ENCODE measurements around the gene PPP1R3D. TPM values are rescaled to one million over a fixed set of nuclear protein-coding genes. Genes with fewer than 3 reads are reported as not detected.

The PPP1R3D gene
- total and polyA plus RNA-seq, 2 donors: 3.2 to 7.2 TPM

GRCh38 chr20:59942245-59942644 lies 2.1 kb upstream of the PPP1R3D start:
- H3K27ac ChIP-seq (ENCODE audit: low read depth in 1 of 2, low read length in 1 of 2): no peak overlapping the region
- DNase-seq (ENCODE audit: low read depth in 6 of 9, low spot score in 9 of 9): no peak
- WGBS: 94% methylated on average over 2 of the region's 2 CpGs
- peaks cover 14% of the 10 kb centered on the region in 2 donors for H3K36me3 ChIP-seq (ENCODE audit: control insufficient read depth in 2 of 2, insufficient read depth in 2 of 2, low read length in 1 of 2)
- peaks cover 0 to 1% of the 10 kb centered on the region in 2 donors for H3K9me3 ChIP-seq (ENCODE audit: control insufficient read depth in 2 of 2, insufficient read depth in 1 of 2, low read length in 1 of 2)
- peaks cover 0 to 12% of the 10 kb centered on the region in 2 donors for H3K27me3 ChIP-seq (ENCODE audit: control insufficient read depth in 2 of 2, insufficient read depth in 1 of 2, low read length in 1 of 2)
- H3K4me1 ChIP-seq (ENCODE audit: control insufficient read depth in 2 of 2, insufficient read depth in 2 of 2, low read length in 2 of 2): peaks cover 5 to 6% of the 10 kb centered on the region in 2 donors
- H3K4me3 ChIP-seq (ENCODE audit: low read length in 2 of 2): no peak overlapping the region

- Histone ChIP-seq H3K9me3 (ENCODE audit: control insufficient read depth in 2 of 2, insufficient read depth in 1 of 2, low read length in 1 of 2) (peaks cover 0 to 1% of the 10 kb centered on the region in 2 donors), H3K36me3 (ENCODE audit: control insufficient read depth in 2 of 2, insufficient read depth in 2 of 2, low read length in 1 of 2) (peaks cover 14% of the 10 kb centered on the region in 2 donors), H3K4me1 (ENCODE audit: control insufficient read depth in 2 of 2, insufficient read depth in 2 of 2, low read length in 2 of 2) (peaks cover 5 to 6% of the 10 kb centered on the region in 2 donors), H3K27ac (ENCODE audit: low read depth in 1 of 2, low read length in 1 of 2) (peak overlapping the region; percentile 75 to 83), H3K4me3 (ENCODE audit: low read length in 2 of 2) (peak overlapping the region; percentile 71 to 87), H3K27me3 (ENCODE audit: control insufficient read depth in 2 of 2, insufficient read depth in 1 of 2, low read length in 1 of 2) (peaks cover 0 to 12% of the 10 kb centered on the region in 2 donors)
- WGBS: under 1% methylated on average over 4 of the region's 4 CpGs
- DNase-seq (ENCODE audit: low read depth in 6 of 9, low spot score in 9 of 9): no peak
These were observed 820 bp upstream of the PPP1R3D start for GRCh38 chr20:59940956-59941294.

- WGBS: under 1% methylated on average over 24 of the region's 24 CpGs
- peak in 1 of 9 donors; percentile 18 for DNase-seq (ENCODE audit: low read depth in 6 of 9, low spot score in 9 of 9)
- peaks cover 0 to 12% of the 10 kb centered on the region in 2 donors for H3K27me3 ChIP-seq (ENCODE audit: control insufficient read depth in 2 of 2, insufficient read depth in 1 of 2, low read length in 1 of 2)
- H3K27ac ChIP-seq (ENCODE audit: low read depth in 1 of 2, low read length in 1 of 2): peak overlapping the region; percentile 75 to 90
- H3K36me3 ChIP-seq (ENCODE audit: control insufficient read depth in 2 of 2, insufficient read depth in 2 of 2, low read length in 1 of 2): peaks cover 10 to 12% of the 10 kb centered on the region in 2 donors
- peaks cover 5 to 6% of the 10 kb centered on the region in 2 donors for H3K4me1 ChIP-seq (ENCODE audit: control insufficient read depth in 2 of 2, insufficient read depth in 2 of 2, low read length in 2 of 2)
- H3K4me3 ChIP-seq (ENCODE audit: low read length in 2 of 2): peak overlapping the region; percentile 71 to 87
- peaks cover 0 to 1% of the 10 kb centered on the region in 2 donors for H3K9me3 ChIP-seq (ENCODE audit: control insufficient read depth in 2 of 2, insufficient read depth in 1 of 2, low read length in 1 of 2)
These were observed 301 bp downstream of the PPP1R3D start for GRCh38 chr20:59939879-59940128.

- Histone ChIP-seq H3K9me3 (ENCODE audit: control insufficient read depth in 2 of 2, insufficient read depth in 1 of 2, low read length in 1 of 2) (peaks cover 0 to 1% of the 10 kb centered on the region in 2 donors), H3K4me3 (ENCODE audit: low read length in 2 of 2) (peak overlapping the region; percentile 71 to 87), H3K36me3 (ENCODE audit: control insufficient read depth in 2 of 2, insufficient read depth in 2 of 2, low read length in 1 of 2) (peaks cover 5 to 7% of the 10 kb centered on the region in 2 donors), H3K27me3 (ENCODE audit: control insufficient read depth in 2 of 2, insufficient read depth in 1 of 2, low read length in 1 of 2) (peaks cover 0 to 13% of the 10 kb centered on the region in 2 donors), H3K4me1 (ENCODE audit: control insufficient read depth in 2 of 2, insufficient read depth in 2 of 2, low read length in 2 of 2) (peaks cover 5 to 6% of the 10 kb centered on the region in 2 donors), H3K27ac (ENCODE audit: low read depth in 1 of 2, low read length in 1 of 2) (peak overlapping the region; percentile 75 to 90)
- DNase-seq (ENCODE audit: low read depth in 6 of 9, low spot score in 9 of 9): peak in 2 of 9 donors; percentile 6 to 12
- 53% methylated on average over 104 of the region's 104 CpGs for WGBS
These were observed 840 bp downstream of the PPP1R3D start for GRCh38 chr20:59939052-59939878.

- no peak overlapping the region for H3K4me3 ChIP-seq (ENCODE audit: low read length in 2 of 2)
- H3K4me1 ChIP-seq (ENCODE audit: control insufficient read depth in 2 of 2, insufficient read depth in 2 of 2, low read length in 2 of 2): peaks cover 6 to 9% of the 10 kb centered on the region in 2 donors
- no peak overlapping the region for H3K27ac ChIP-seq (ENCODE audit: low read depth in 1 of 2, low read length in 1 of 2)
- H3K9me3 ChIP-seq (ENCODE audit: control insufficient read depth in 2 of 2, insufficient read depth in 1 of 2, low read length in 1 of 2): peaks cover 0 to 1% of the 10 kb centered on the region in 2 donors
- peaks cover 0 to 19% of the 10 kb centered on the region in 2 donors for H3K27me3 ChIP-seq (ENCODE audit: control insufficient read depth in 2 of 2, insufficient read depth in 1 of 2, low read length in 1 of 2)
- H3K36me3 ChIP-seq (ENCODE audit: control insufficient read depth in 2 of 2, insufficient read depth in 2 of 2, low read length in 1 of 2): peaks cover 0 to 2% of the 10 kb centered on the region in 2 donors
- DNase-seq (ENCODE audit: low read depth in 6 of 9, low spot score in 9 of 9): no peak
- WGBS: 95% methylated on average over 7 of the region's 7 CpGs
These were observed 1.4 kb downstream of the PPP1R3D start for GRCh38 chr20:59938696-59939051.

- peaks cover 6 to 10% of the 10 kb centered on the region in 2 donors for H3K4me1 ChIP-seq (ENCODE audit: control insufficient read depth in 2 of 2, insufficient read depth in 2 of 2, low read length in 2 of 2)
- no peak overlapping the region for H3K4me3 ChIP-seq (ENCODE audit: low read length in 2 of 2)
- peaks cover 0 to 23% of the 10 kb centered on the region in 2 donors for H3K27me3 ChIP-seq (ENCODE audit: control insufficient read depth in 2 of 2, insufficient read depth in 1 of 2, low read length in 1 of 2)
- H3K27ac ChIP-seq (ENCODE audit: low read depth in 1 of 2, low read length in 1 of 2): no peak overlapping the region
- peaks cover 0 to 1% of the 10 kb centered on the region in 2 donors for H3K9me3 ChIP-seq (ENCODE audit: control insufficient read depth in 2 of 2, insufficient read depth in 1 of 2, low read length in 1 of 2)
- H3K36me3 ChIP-seq (ENCODE audit: control insufficient read depth in 2 of 2, insufficient read depth in 2 of 2, low read length in 1 of 2): peaks cover 0 to 2% of the 10 kb centered on the region in 2 donors
- no peak for DNase-seq (ENCODE audit: low read depth in 6 of 9, low spot score in 9 of 9)
- 90% methylated on average over 4 of the region's 4 CpGs for WGBS
These were observed 1.9 kb downstream of the PPP1R3D start for GRCh38 chr20:59938221-59938620.

- Histone ChIP-seq H3K9me3 (ENCODE audit: control insufficient read depth in 2 of 2, insufficient read depth in 1 of 2, low read length in 1 of 2) (peaks cover 0 to 1% of the 10 kb centered on the region in 2 donors), H3K4me1 (ENCODE audit: control insufficient read depth in 2 of 2, insufficient read depth in 2 of 2, low read length in 2 of 2) (peaks cover 6 to 10% of the 10 kb centered on the region in 2 donors), H3K27ac (ENCODE audit: low read depth in 1 of 2, low read length in 1 of 2) (no peak overlapping the region), H3K27me3 (ENCODE audit: control insufficient read depth in 2 of 2, insufficient read depth in 1 of 2, low read length in 1 of 2) (peaks cover 0 to 28% of the 10 kb centered on the region in 2 donors), H3K4me3 (ENCODE audit: low read length in 2 of 2) (no peak overlapping the region), H3K36me3 (ENCODE audit: control insufficient read depth in 2 of 2, insufficient read depth in 2 of 2, low read length in 1 of 2) (no peaks in the 10 kb centered on the region)
- WGBS: 92% methylated on average over 3 of the region's 3 CpGs
- no peak for DNase-seq (ENCODE audit: low read depth in 6 of 9, low spot score in 9 of 9)
These were observed 3.0 kb downstream of the PPP1R3D start for GRCh38 chr20:59937150-59937549.

- H3K4me3 ChIP-seq (ENCODE audit: low read length in 2 of 2): no peak overlapping the region
- H3K9me3 ChIP-seq (ENCODE audit: control insufficient read depth in 2 of 2, insufficient read depth in 1 of 2, low read length in 1 of 2): peaks cover 0 to 1% of the 10 kb centered on the region in 2 donors
- H3K27ac ChIP-seq (ENCODE audit: low read depth in 1 of 2, low read length in 1 of 2): no peak overlapping the region
- no peaks in the 10 kb centered on the region for H3K36me3 ChIP-seq (ENCODE audit: control insufficient read depth in 2 of 2, insufficient read depth in 2 of 2, low read length in 1 of 2)
- H3K27me3 ChIP-seq (ENCODE audit: control insufficient read depth in 2 of 2, insufficient read depth in 1 of 2, low read length in 1 of 2): peaks cover 0 to 28% of the 10 kb centered on the region in 2 donors
- H3K4me1 ChIP-seq (ENCODE audit: control insufficient read depth in 2 of 2, insufficient read depth in 2 of 2, low read length in 2 of 2): peaks cover 6 to 10% of the 10 kb centered on the region in 2 donors
- WGBS: 93% methylated on average over 4 of the region's 4 CpGs
- no peak for DNase-seq (ENCODE audit: low read depth in 6 of 9, low spot score in 9 of 9)
These were observed 3.7 kb downstream of the PPP1R3D start for GRCh38 chr20:59936409-59936808.

GRCh38 chr20:59935457-59936185 lies 4.5 kb downstream of the PPP1R3D start:
- no peak for DNase-seq (ENCODE audit: low read depth in 6 of 9, low spot score in 9 of 9)
- Histone ChIP-seq H3K4me3 (ENCODE audit: low read length in 2 of 2) (no peak overlapping the region), H3K36me3 (ENCODE audit: control insufficient read depth in 2 of 2, insufficient read depth in 2 of 2, low read length in 1 of 2) (no peaks in the 10 kb centered on the region), H3K27ac (ENCODE audit: low read depth in 1 of 2, low read length in 1 of 2) (no peak overlapping the region), H3K27me3 (ENCODE audit: control insufficient read depth in 2 of 2, insufficient read depth in 1 of 2, low read length in 1 of 2) (peaks cover 0 to 28% of the 10 kb centered on the region in 2 donors), H3K9me3 (ENCODE audit: control insufficient read depth in 2 of 2, insufficient read depth in 1 of 2, low read length in 1 of 2) (peaks cover 0 to 1% of the 10 kb centered on the region in 2 donors), H3K4me1 (ENCODE audit: control insufficient read depth in 2 of 2, insufficient read depth in 2 of 2, low read length in 2 of 2) (peaks cover 6 to 10% of the 10 kb centered on the region in 2 donors)
- WGBS: 96% methylated on average over 8 of the region's 8 CpGs
